Esophagus muscularis mucosa (tissue), 3 donors: Measurements from ENCODE around the gene DOC2A.

Source experiments
- CTCF ChIP-seq, 3 experiments: fragments of 200-600 bp in 2 of 3; fragments of 450-650 bp in 1 of 3; sonication (generic) in 2 of 3; IDR thresholded peaks; one replicate each; pipeline ENCODE4 v1.5.1; 2017 to 2019; ENCODE audit warnings: antibody characterized with exemption in 3 of 3, mild to moderate bottlenecking in 2 of 3, moderate library complexity in 1 of 3
- POLR2A ChIP-seq: fragments of 450-650 bp; IDR thresholded peaks from one replicate; pipeline ENCODE4 v1.6.1; 2017; ENCODE audit warnings: antibody characterized with exemption, moderate library complexity, mild to moderate bottlenecking, low read depth
- POLR2AphosphoS5 ChIP-seq, 2 donors: sonication (generic); formaldehyde crosslinking; IDR thresholded peaks; one replicate each; pipeline ENCODE4 v1.6.1; 2017; ENCODE audit warnings: antibody characterized with exemption in 2 of 2

DNA sequence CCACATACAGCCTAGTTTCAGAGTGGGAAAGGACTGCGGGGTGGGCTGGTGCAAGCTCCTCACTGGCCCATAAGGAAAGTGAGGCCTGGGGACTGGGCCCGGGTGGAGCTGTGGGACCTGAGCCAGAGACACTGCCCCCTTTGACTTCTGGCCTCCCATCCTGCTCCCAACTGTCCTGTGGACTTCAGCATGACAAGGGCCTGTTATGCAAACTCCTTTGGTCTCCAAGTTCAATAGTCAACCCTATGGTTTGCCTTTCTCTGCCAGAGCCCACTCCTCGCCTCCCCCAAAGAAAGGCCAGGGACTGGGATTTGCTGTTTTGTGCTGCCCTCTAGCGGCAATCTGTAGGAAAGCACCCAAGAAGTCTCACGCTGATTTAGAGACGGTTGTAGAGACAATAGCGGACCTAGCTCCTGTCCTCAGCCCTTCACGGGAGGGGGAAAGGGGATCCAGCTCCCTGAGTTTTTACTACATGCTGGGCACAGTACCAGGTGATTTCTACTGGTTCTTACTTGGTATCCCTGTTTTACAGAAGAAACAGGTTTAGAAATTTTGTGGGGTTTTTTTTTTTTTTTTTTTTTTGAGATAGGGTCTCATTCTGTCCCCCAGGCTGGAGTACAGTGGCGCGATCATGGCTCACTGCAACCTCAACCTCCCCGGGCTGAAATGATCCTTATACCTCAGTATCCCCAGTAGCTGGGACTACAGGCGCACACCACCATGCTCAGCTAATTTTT lies 21.4 kb upstream of the DOC2A start:
- peak; percentile 42 to 72 (median 48) for TF ChIP-seq CTCF (IDR thresholded peaks at IDR 0.05)
- TF ChIP-seq POLR2A: no peak
- TF ChIP-seq POLR2AphosphoS5 (IDR thresholded peaks at IDR 0.05): no peak
